HG03469 (cell line): Measurements from ENCODE around the gene SHB.

Source experiments
- ATAC-seq: cut with Tn5 transposase; IDR thresholded peaks from one replicate; pipeline ENCODE4 v1.9.1; 2021; ENCODE audit warnings: mild to moderate bottlenecking, moderate library complexity, moderate number of reproducible peaks; ENCODE audit not compliant: unreplicated experiment

SHB gene

GRCh38 chr9:37994639-37995347, 74.2 kb downstream of the SHB start:
- ATAC-seq, result peak; percentile 70

- no peak for ATAC-seq
Observed at GRCh38 chr9:37992924-37993349, 76.1 kb downstream of the SHB start.

- ATAC-seq, result no peak
Observed at GRCh38 chr9:37990404-37991015, 78.5 kb downstream of the SHB start.

DNA sequence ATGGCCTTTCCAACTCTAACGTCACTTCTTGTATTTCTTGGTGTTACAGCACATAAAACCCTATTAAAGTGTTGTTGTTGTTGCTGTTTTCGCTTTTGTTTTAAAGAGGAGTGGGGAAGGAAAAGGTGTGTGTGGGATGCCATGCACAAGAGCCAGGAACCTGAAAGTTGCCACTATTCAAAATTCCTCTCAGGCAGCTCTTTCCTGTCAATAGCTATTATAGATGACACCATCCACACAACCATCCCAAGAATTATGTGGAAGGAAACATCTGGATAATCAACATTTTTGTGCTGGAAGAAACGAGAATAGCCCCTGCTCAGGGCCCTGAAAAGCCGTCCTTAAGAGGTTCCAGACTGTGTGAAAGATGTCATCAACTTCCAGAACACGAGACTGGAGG, 79.3 kb downstream of the SHB start:
- no peak for ATAC-seq

- ATAC-seq, result no peak
Observed at GRCh38 chr9:37988602-37989001, 80.4 kb downstream of the SHB start.

- no peak for ATAC-seq
Observed at GRCh38 chr9:37988041-37988440, 81.0 kb downstream of the SHB start.

- no peak for ATAC-seq
Observed at GRCh38 chr9:37987467-37987981, 81.5 kb downstream of the SHB start.

DNA sequence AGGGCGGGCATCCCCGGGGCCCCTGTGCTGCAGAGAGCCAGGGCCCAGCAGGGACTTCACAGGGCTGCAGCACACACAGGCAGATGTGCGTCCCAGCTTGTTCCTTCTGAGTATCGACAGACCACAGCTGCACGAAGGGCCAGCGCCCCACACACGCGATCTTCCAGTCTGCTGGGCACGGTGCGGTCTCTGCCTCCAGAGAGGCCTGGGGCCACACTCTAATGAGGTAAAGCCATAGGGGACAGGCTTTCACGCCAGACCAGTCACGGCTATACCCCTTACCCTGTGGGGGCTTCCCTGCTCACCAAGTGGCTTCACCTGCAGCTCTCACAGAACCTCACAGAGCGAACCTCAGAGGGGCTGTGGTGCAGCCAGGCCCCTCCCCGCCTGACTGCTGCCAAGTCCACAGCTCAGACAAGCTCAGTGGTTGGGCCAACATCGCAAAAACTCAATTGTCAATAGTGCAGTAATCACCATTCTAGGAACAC, 82.2 kb downstream of the SHB start:
- ATAC-seq, result no peak

GRCh38 chr9:37986001-37986400, 83.0 kb downstream of the SHB start:
- ATAC-seq, result no peak

- ATAC-seq, result no peak
Observed at GRCh38 chr9:37984672-37985611, 84.1 kb downstream of the SHB start.

GRCh38 chr9:37984278-37984671, 84.8 kb downstream of the SHB start:
- ATAC-seq, result no peak

- ATAC-seq, result no peak
Observed at GRCh38 chr9:37983381-37984067, 85.5 kb downstream of the SHB start.

GRCh38 chr9:37979844-37980243, 89.2 kb downstream of the SHB start:
- no peak for ATAC-seq

DNA sequence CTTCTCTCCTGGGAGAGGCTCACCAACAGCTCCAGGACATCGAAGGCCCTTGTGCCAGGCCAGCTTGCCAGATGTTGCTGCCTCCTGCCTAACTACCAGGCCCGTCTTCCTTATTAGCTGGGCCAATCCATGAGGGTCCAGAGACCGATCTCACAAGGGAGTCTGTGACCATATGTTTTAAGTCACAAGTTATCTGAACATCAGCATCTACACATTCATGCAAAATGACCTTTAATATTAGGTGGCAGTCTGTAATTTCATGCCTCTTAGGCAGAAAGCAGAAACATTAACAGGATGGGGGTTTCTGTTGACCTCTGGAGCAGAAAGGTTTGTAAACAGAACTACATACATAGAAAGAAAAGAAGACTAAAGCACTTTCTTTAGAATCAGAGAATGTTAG, 90.0 kb downstream of the SHB start:
- ATAC-seq, result no peak

DNA sequence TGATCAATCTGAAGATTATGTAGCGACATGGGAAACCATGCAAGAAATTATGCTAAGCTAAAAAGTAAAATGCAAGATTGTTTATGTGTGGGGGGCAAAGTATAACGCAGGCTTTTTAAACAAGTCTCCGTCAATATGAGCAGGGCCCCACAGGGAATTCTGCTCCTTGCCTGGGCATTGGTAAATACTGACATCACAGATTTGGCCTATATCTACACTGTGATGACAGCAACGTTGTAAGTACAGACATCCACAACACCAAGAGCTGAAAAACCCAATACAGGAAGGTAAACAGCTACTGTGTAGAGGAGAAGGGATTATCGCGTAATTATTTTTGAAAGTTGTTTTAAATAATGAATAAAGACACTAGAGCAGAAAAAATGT, 90.6 kb downstream of the SHB start:
- ATAC-seq, result no peak

GRCh38 chr9:37977851-37978480, 91.1 kb downstream of the SHB start:
- no peak for ATAC-seq

DNA sequence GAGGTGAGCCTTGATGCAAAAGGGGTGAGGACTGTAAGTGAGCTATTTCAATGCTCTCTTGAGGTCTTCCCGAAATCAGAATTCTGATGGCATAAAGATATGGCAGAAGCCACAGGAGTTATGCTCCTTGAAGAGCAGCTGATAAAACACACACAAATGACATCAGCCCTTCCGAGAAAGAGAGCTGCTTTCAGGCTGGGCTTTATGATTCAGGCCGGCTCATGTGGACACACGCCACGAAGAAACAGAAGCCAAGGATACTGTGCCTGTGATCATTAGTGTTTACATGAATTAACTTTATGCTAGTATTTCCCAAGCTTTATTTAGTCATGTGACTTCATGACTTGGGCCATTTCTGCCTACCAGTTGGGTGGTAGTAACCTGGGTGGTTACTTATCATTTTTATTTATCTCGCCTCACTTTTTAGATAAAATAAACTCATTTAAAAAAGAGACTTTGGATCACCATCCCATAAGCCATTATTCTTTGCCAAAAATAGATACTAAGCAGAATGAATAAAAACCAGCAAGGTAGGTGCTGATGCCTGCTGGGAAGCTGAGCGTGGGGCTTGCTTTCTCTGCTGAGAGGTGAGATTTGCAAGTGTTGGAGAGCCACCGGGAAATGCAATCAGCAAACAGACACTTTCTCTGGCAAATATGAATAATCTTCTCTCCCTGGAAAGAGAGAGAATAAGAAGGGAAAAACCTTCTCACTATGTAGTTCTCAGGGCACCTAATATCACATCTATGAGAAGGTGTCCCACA, 92.1 kb downstream of the SHB start:
- no peak for ATAC-seq

DNA sequence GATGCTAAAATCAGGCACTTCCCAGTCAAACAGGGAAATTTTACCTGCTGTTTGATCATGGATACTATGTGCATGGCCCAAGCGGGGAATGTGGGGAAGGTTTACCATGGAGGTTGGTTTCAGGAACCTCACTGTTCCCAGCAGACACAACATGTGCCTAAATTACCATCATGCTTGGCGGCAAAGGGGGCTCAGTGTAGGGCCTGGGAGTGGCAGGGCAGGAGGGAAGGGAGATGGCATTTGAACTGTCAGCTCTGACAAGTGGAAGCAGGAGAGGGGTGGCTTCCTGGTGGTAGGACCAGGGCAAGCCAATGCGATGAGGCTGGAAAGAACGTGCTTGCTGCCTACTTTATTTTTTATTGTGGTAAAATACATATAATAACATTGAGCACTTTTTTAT, 93.4 kb downstream of the SHB start:
- ATAC-seq, result no peak

GRCh38 chr9:37974506-37975173, 94.4 kb downstream of the SHB start:
- ATAC-seq, result no peak
